Ectodermal cell (in vitro differentiated cells): ENCODE results near the gene RALGAPA2.

Experiments used
- H3K27ac ChIP-seq: 2 replicates; pipeline ENCODE4 v1.7.0; 2013; ENCODE audit warnings: mild to moderate bottlenecking, low read depth, low read length; ENCODE audit not compliant: insufficient read depth, poor library complexity, severe bottlenecking
- H3K27me3 ChIP-seq: 2 replicates; pipeline ENCODE4 v1.7.0; 2013; ENCODE audit warnings: mild to moderate bottlenecking, low read length; ENCODE audit not compliant: insufficient read depth, control insufficient read depth, poor library complexity, severe bottlenecking
- H3K36me3 ChIP-seq: one replicate; pipeline ENCODE4 v1.7.0; 2013; ENCODE audit warnings: low read length; ENCODE audit not compliant: control insufficient read depth, insufficient read depth
- H3K4me1 ChIP-seq: one replicate; pipeline ENCODE4 v1.7.0; 2013; ENCODE audit warnings: low read length; ENCODE audit not compliant: control insufficient read depth, insufficient read depth
- H3K4me3 ChIP-seq: 2 replicates; pipeline ENCODE4 v1.7.0; 2013; ENCODE audit warnings: low read depth, low read length, control low read depth; ENCODE audit not compliant: insufficient read depth
- H3K9me3 ChIP-seq: 2 replicates; pipeline ENCODE4 v1.7.0; 2013; ENCODE audit warnings: mild to moderate bottlenecking, low read length, moderate library complexity; ENCODE audit not compliant: control insufficient read depth
- WGBS, 2 experiments: methylation state at CpG; one replicate each; pipeline ENCODE4 v1.1.7; 2013; ENCODE audit warnings: missing lambda C conversion rate in 2 of 2; 5-methylcytosine and 5-hydroxymethylcytosine counted together

The RALGAPA2 gene

DNA sequence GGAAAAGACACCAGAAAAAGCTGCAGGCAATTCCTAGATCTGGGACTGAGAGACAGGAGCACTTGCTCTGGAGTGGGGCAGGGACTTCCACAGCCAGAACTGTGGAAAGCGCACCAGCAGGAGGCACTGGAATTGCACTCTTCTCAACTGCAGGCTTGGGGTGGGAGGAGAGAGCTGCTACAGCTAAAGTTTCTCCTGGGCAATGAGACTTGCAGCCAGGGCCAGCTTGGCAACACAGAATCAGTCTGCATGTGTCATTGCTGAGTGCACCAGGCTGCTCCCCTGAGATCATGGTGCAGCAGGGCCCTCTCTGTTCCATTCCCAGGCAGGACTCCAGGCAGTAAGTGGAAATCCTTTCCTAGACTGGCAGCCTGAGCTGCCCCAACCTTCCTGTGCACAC, 198.7 kb downstream of the RALGAPA2 start:
- no peaks in the 10 kb centered on the region for H3K4me1 ChIP-seq
- 92 to 100% methylated on average over 1 of the region's 1 CpG for WGBS, 2 experiments

DNA sequence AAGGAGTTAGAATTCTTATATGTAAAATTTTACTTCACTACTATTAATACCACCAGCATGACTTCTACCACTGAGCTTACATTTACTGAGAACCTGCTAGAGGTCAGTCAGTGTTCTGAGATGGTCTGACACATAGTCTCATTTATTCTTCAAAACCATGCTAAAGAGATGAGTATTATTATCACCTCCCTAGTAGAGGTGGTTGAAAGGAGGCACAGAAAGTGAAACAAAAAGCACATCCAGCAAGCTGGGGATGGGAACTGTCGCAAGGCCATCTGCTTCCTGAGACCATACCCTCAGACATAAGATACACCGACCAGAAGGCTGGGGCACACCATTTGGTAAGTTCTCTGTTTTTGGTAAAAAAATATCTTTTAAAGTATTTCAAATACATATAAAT, 206.9 kb downstream of the RALGAPA2 start:
- 90 to 100% methylated on average over 1 to 2 of the region's 2 CpGs for WGBS, 2 experiments
- Histone ChIP-seq H3K27me3 (no peaks in the 10 kb centered on the region), H3K36me3 (no peaks in the 10 kb centered on the region), H3K27ac (no peak overlapping the region), H3K9me3 (no peaks in the 10 kb centered on the region), H3K4me3 (no peak overlapping the region), H3K4me1 (no peaks in the 10 kb centered on the region)

More for the DNA sequence above, 198.7 kb downstream of the RALGAPA2 start:
- H3K36me3 ChIP-seq: peaks cover 25% of the 10 kb centered on the region
- no peak overlapping the region for H3K27ac ChIP-seq
- H3K4me3 ChIP-seq: no peak overlapping the region
- H3K9me3 ChIP-seq: no peaks in the 10 kb centered on the region
- no peaks in the 10 kb centered on the region for H3K27me3 ChIP-seq

DNA sequence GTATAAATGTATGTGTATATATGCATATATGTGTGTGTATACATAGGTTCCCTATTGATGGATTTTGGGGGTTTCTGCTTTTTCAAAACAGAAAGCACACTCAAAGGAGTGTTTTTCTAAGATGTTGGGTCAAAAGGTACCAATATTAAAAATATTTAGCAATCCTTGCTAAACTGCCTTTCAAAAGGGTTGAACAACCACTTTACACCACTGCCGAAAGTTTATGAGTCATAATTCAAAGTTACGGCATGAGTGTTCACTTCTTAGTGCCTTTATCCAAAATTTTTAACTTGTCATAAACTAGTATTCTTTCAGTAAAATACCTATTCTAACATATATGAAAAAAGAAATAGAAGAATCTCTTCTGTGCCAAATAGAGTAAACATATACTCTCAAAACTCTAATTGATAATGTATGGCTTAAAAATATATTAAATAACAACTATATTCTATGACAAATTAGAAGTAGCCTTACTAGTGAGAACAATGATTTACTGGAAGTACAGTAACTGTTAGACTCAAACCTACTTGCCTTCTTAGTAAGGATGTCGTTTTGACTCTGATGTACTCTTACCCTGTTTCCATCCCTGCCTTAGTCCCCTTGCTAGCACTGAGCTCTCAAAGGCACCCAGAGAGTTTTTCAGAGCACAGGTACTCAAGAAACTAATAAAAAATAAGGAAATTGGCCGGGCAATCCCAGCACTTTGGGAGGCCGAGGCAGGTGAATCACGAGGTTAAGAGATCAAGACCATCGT, 208.5 kb downstream of the RALGAPA2 start:
- Histone ChIP-seq H3K27me3 (no peaks in the 10 kb centered on the region), H3K36me3 (no peaks in the 10 kb centered on the region), H3K27ac (no peak overlapping the region), H3K4me3 (no peak overlapping the region), H3K9me3 (no peaks in the 10 kb centered on the region), H3K4me1 (peaks cover 6% of the 10 kb centered on the region)
- 94 to 97% methylated on average over 7 of the region's 7 CpGs for WGBS, 2 experiments

DNA sequence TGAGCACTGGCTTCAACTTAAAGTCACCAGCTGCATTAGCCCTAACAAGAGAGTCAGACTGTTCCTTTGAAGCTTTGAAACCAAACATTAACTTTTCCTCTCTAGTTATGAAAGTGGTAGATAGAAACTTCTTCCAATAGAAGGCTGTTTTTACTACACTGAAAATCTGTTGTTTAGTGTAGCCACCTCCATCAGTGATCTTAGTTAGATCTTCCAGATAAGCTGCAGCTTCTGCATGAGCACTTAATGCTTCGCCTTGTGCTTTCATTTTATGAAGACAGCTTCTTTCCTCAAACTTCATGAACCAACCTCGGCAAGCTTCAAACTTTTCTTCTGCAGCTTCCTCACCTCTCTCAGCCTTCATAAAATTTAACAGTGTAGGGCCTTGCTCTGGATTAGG, 211.3 kb downstream of the RALGAPA2 start:
- Histone ChIP-seq H3K36me3 (no peaks in the 10 kb centered on the region), H3K9me3 (no peaks in the 10 kb centered on the region), H3K27me3 (no peaks in the 10 kb centered on the region), H3K27ac (no peak overlapping the region), H3K4me1 (peaks cover 10% of the 10 kb centered on the region), H3K4me3 (no peak overlapping the region)
- WGBS, 2 experiments: 95 to 96% methylated on average over 2 of the region's 2 CpGs

DNA sequence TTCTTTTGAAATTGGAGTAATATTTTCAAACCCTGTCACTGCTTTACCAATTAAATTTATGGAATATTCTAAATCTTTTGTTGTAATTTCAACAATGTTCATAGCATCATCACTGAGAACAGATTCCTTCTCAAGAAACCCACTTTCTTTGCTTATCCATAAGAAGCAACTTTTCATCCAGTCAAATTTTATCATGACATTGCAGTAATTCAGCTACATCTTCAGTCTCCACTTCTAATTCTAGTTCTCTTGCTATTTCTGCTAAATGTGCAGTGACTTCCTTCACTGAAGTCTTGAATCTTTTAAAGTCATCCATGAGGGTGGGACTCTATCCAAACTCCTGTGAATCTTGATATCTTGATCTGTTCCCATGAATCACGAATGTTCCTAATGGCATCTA, 212.1 kb downstream of the RALGAPA2 start:
- no peak overlapping the region for H3K27ac ChIP-seq
- H3K36me3 ChIP-seq: peaks cover 4% of the 10 kb centered on the region
- H3K4me1 ChIP-seq: peaks cover 10% of the 10 kb centered on the region
- whole genome bisulfite sequencing, 2 experiments: 98 to 100% methylated on average over 1 of the region's 1 CpG
- H3K4me3 ChIP-seq: no peak overlapping the region
- H3K9me3 ChIP-seq: no peaks in the 10 kb centered on the region
- H3K27me3 ChIP-seq: no peaks in the 10 kb centered on the region

DNA sequence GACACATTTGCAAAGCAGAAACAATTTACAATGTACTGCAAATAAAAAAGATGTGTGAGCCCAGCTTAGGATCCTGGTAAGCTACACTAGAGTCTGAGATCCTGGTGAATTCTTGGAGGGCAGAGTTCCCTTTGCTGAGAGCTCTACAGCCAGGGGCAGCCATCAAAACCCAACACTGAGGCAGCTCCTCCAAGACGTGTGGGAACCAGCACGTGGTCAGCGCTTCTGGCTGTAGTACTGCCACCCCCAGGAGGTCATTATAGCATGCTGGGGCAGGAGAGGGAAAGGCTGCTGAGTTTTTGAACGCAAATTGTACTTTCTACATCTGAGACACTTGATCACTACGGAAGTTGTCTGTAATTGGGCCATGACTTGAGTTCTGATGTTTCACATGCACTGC, 213.0 kb downstream of the RALGAPA2 start:
- Histone ChIP-seq H3K36me3 (peaks cover 4% of the 10 kb centered on the region), H3K27me3 (no peaks in the 10 kb centered on the region), H3K9me3 (no peaks in the 10 kb centered on the region), H3K27ac (no peak overlapping the region), H3K4me3 (no peak overlapping the region), H3K4me1 (peaks cover 10% of the 10 kb centered on the region)
- WGBS, 2 experiments: 56 to 63% methylated on average over 5 of the region's 5 CpGs

DNA sequence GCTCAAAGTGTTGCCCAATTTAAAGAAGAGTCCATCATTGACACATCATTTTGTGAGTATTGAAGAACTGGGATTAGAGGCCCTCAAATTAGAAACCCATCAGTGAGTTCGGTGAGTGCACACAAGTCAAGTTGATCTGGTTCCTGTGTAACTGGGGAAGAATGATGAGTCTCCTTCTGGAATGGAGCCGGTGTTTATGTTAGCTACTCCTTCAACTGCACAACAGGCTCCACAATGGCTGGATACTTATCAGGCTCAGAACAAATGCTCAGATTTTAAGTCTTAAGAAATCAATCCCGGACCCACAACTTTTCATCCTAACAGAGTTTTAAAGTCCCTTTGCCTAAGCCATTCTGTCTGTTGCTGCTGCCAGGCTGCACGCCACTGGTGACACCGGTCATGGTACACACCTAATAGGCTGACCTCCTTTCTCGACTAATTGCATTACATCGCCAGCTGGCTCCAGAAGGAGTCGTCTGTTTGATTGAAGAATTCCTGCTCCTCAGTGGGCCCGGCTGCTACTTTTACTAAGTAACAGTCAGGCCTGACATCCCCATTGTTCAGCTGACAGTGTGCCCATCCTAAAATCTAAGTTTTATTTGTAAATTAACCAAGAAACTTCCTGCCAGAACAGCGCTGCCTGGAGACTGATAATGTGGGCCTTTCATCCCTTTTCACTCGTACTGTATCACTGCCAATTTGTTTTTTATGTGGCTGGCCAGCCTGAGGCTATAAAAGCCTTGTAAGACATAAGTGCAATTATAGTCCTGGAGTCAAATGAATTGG, 214.2 kb downstream of the RALGAPA2 start:
- WGBS, 2 experiments: 57 to 58% methylated on average over 11 of the region's 11 CpGs
- Histone ChIP-seq H3K4me3 (no peak overlapping the region), H3K27me3 (no peaks in the 10 kb centered on the region), H3K36me3 (peaks cover 4% of the 10 kb centered on the region), H3K9me3 (no peaks in the 10 kb centered on the region), H3K27ac (no peak overlapping the region), H3K4me1 (peaks cover 16% of the 10 kb centered on the region)

DNA sequence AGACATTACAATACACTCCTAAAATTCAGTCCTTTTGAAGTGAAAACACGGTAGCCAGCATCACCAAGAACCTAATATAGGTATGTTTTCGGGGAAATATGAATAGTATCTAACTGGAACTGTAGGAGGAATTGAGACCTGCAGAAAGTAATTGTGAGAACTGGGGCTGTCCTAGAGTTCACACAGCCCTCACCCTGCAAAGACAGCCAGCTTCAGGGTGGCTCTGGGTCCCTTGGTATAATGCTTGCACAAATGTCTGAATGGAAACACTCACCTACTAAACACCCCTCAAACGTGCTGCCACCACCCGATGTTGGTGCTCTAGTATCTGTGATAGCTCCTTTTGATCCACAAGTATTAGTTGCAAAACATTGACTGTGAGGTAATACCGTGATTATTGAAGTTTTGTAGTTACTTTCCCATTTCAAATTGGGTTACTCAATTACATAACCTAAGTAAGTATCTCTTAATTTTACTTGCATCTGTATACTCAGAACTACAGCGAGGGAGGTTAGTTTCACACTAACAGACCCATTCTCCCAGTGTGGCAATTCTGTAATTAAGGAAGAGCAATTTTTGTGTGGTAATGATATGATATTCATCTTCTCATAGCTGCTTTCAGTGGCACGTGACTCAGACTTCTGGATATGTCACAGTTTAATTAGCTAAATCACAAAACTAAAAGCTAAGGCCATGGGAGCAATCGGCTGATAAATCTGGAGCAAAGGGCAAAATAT, 215.0 kb downstream of the RALGAPA2 start:
- Histone ChIP-seq H3K9me3 (no peaks in the 10 kb centered on the region), H3K27ac (no peak overlapping the region), H3K36me3 (peaks cover 4% of the 10 kb centered on the region), H3K4me1 (peaks cover 20% of the 10 kb centered on the region), H3K4me3 (no peak overlapping the region), H3K27me3 (no peaks in the 10 kb centered on the region)
- WGBS, 2 experiments: 94% methylated on average over 7 to 8 of the region's 8 CpGs

DNA sequence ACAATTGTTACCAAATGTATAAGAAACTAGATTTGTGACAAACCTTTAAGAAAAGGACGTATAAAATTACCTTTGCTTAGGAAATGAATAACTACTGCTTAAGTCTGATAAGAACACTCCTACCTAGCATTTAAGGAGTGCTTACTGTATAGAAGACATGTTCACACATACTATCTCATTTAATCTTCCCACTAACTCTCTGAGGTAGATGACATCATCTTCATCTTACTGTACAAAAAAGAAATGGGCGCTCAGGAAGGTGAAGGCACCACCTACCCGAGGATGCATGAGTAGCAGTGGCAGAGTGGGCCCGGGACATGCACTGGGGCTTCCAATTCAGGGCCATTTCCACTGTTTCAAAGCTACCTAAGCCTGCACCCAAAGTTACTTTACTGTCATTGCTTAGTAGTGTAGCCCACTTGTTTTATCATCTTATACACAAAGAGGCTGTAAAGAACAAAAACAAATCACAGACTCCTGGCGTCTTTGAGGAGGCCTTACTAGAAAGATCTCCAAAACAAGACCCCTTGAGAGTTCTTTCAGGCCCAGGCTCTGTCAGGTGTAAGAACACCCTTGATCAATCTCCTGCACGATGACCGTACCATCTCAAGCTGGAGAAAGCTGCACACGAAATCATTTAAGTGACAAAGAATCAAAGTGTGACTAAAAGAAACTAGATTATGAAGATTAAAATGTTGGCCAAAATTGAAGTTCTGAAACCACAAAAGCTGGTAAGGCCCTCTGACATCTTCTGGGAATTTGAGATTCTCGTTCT, 216.5 kb downstream of the RALGAPA2 start:
- no peaks in the 10 kb centered on the region for H3K9me3 ChIP-seq
- H3K36me3 ChIP-seq: peaks cover 4% of the 10 kb centered on the region
- H3K27ac ChIP-seq: no peak overlapping the region
- no peaks in the 10 kb centered on the region for H3K27me3 ChIP-seq
- H3K4me1 ChIP-seq: peaks cover 35% of the 10 kb centered on the region
- WGBS, 2 experiments: 95 to 97% methylated on average over 9 of the region's 9 CpGs
- no peak overlapping the region for H3K4me3 ChIP-seq
